ENCODE results near the gene CDYL2.

CDYL2 gene

GRCh38 chr16:80723091-80723490 is 81.3 kb downstream of the CDYL2 start (continued):
- TF ChIP-seq GLIS3 (CRISPR knock-in tag; IDR thresholded peaks at IDR 0.05) (no peak), ARNTL (CRISPR knock-in tag; IDR thresholded peaks at IDR 0.05; ENCODE audit: borderline replicate concordance, low read depth) (no peak), ZFP30 (CRISPR knock-in tag; IDR thresholded peaks at IDR 0.05) (no peak), TSHZ2 (CRISPR knock-in tag; IDR thresholded peaks at IDR 0.05) (no peak)

DNA sequence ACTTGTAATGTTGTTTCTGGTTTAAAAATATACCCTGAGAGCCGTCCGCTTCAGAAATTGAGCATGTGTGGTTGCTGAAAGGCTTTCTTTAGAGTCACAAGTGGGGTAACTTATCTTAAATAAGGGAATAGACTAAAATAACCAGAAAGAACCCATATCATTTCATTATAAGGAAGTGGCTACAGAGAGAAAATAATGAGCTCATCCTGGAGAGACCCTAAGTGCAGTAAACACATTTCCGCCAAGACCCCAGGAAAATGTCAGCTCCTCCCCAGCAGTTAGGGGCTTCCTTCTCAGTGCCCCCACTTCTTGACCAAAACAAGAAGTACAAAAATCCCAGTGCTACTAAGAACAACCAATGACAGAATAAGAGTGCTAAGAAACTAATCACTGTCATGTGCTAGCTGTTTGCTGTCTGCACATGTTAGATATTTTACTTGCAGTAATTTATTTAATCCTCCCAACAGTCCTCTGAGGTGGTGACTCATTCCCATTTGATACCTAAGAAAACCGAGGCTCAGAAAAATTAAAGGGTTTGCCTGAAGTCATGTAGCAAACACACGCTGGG is 83.5 kb downstream of the CDYL2 start:
- no peak for ATAC-seq
- TF ChIP-seq ZNF70 (CRISPR knock-in tag; IDR thresholded peaks at IDR 0.05) = no peak
- TF ChIP-seq, protein P1, sequence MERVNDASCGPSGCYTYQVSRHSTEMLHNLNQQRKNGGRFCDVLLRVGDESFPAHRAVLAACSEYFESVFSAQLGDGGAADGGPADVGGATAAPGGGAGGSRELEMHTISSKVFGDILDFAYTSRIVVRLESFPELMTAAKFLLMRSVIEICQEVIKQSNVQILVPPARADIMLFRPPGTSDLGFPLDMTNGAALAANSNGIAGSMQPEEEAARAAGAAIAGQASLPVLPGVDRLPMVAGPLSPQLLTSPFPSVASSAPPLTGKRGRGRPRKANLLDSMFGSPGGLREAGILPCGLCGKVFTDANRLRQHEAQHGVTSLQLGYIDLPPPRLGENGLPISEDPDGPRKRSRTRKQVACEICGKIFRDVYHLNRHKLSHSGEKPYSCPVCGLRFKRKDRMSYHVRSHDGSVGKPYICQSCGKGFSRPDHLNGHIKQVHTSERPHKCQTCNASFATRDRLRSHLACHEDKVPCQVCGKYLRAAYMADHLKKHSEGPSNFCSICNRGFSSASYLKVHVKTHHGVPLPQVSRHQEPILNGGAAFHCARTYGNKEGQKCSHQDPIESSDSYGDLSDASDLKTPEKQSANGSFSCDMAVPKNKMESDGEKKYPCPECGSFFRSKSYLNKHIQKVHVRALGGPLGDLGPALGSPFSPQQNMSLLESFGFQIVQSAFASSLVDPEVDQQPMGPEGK (CRISPR knock-in tag; IDR thresholded peaks at IDR 0.05; ENCODE audit: borderline replicate concordance) = no peak
- no peak for TF ChIP-seq ARNTL (CRISPR knock-in tag; IDR thresholded peaks at IDR 0.05; ENCODE audit: borderline replicate concordance, low read depth)
- no peak for TF ChIP-seq OSR1 (CRISPR knock-in tag; IDR thresholded peaks at IDR 0.05)
- TF ChIP-seq ISL1 (CRISPR knock-in tag; IDR thresholded peaks at IDR 0.05) = no peak
- no peak for TF ChIP-seq ZFP30 (CRISPR knock-in tag; IDR thresholded peaks at IDR 0.05)
- no peak for TF ChIP-seq POU6F1 (CRISPR knock-in tag; IDR thresholded peaks at IDR 0.05; ENCODE audit: borderline replicate concordance, low read depth)
- no peak for TF ChIP-seq CSRNP3 (CRISPR knock-in tag; IDR thresholded peaks at IDR 0.05)

- no peak for ATAC-seq
- TF ChIP-seq POU6F1 (CRISPR knock-in tag; IDR thresholded peaks at IDR 0.05; ENCODE audit: borderline replicate concordance, low read depth) (no peak), ZNF8 (CRISPR knock-in tag; IDR thresholded peaks at IDR 0.05) (no peak), ZFP30 (CRISPR knock-in tag; IDR thresholded peaks at IDR 0.05) (no peak), TCF4 (CRISPR knock-in tag; IDR thresholded peaks at IDR 0.05; ENCODE audit: borderline replicate concordance) (no peak), CSRNP3 (CRISPR knock-in tag; IDR thresholded peaks at IDR 0.05) (no peak), ZC3H10 (CRISPR knock-in tag; IDR thresholded peaks at IDR 0.05) (no peak), SNAI2 (CRISPR knock-in tag; IDR thresholded peaks at IDR 0.05) (no peak), ZNF565 (CRISPR knock-in tag; conservative IDR thresholded peaks at IDR 0.05; ENCODE audit: low read depth) (no peak), ZNF70 (CRISPR knock-in tag; IDR thresholded peaks at IDR 0.05) (no peak), PPARA (CRISPR knock-in tag; IDR thresholded peaks at IDR 0.05; ENCODE audit: borderline replicate concordance) (no peak)
Observed at GRCh38 chr16:80719573-80719972, 84.8 kb downstream of the CDYL2 start.

Data from SK-N-SH treated with all-trans-retinoic acid at 6 μM for 48 hours (cell line).